HUES48 (cell line): ENCODE results near the gene GALNT17.

ENCODE experiments used
- H3K27ac ChIP-seq: one replicate; pipeline ENCODE4 v1.7.0; 2013; ENCODE audit warnings: low read depth, low read length, inconsistent platforms
- H3K27me3 ChIP-seq: 2 replicates; pipeline ENCODE4 v1.6.1; 2013; ENCODE audit warnings: mild to moderate bottlenecking, low read length; ENCODE audit not compliant: control insufficient read depth, insufficient read depth
- H3K36me3 ChIP-seq: 2 replicates; pipeline ENCODE4 v1.6.1; 2013; ENCODE audit warnings: low read length; ENCODE audit not compliant: control insufficient read depth, insufficient read depth
- H3K4me1 ChIP-seq: 2 replicates; pipeline ENCODE4 v1.6.1; 2013; ENCODE audit warnings: mild to moderate bottlenecking, low read length; ENCODE audit not compliant: control insufficient read depth, insufficient read depth
- H3K4me3 ChIP-seq: 2 replicates; pipeline ENCODE4 v1.5.1; 2013; ENCODE audit warnings: mild to moderate bottlenecking, low read depth, low read length
- H3K9ac ChIP-seq: 2 replicates; pipeline ENCODE4 v1.6.1; 2013; ENCODE audit warnings: mild to moderate bottlenecking, low read depth, low read length, moderate library complexity
- H3K9me3 ChIP-seq: 2 replicates; pipeline ENCODE4 v1.6.1; 2013; ENCODE audit warnings: low read length; ENCODE audit not compliant: control insufficient read depth, insufficient read depth

The GALNT17 gene

GRCh38 chr7:71521506-71521905 lies 389.6 kb downstream of the GALNT17 start:
- no peak overlapping the region for H3K9ac ChIP-seq
- no peak overlapping the region for H3K4me3 ChIP-seq
- no peaks in the 10 kb centered on the region for H3K4me1 ChIP-seq
- peaks cover 12% of the 10 kb centered on the region for H3K9me3 ChIP-seq
- H3K36me3 ChIP-seq, result peaks cover 10% of the 10 kb centered on the region
- H3K27ac ChIP-seq, result no peak overlapping the region
- H3K27me3 ChIP-seq, result no peaks in the 10 kb centered on the region

- Histone ChIP-seq H3K4me3 (no peak overlapping the region), H3K4me1 (no peaks in the 10 kb centered on the region), H3K9me3 (peaks cover 6% of the 10 kb centered on the region), H3K36me3 (peaks cover 10% of the 10 kb centered on the region), H3K9ac (no peak overlapping the region), H3K27ac (no peak overlapping the region), H3K27me3 (no peaks in the 10 kb centered on the region)
These were observed 394.2 kb downstream of the GALNT17 start for GRCh38 chr7:71526106-71526505.

- Histone ChIP-seq H3K4me3 (no peak overlapping the region), H3K36me3 (no peaks in the 10 kb centered on the region), H3K9ac (no peak overlapping the region), H3K9me3 (no peaks in the 10 kb centered on the region; the same call in 1 of the 2 replicates), H3K27ac (no peak overlapping the region), H3K27me3 (no peaks in the 10 kb centered on the region), H3K4me1 (no peaks in the 10 kb centered on the region)
These were observed 395.3 kb downstream of the GALNT17 start for GRCh38 chr7:71527213-71527612.

- H3K9ac ChIP-seq, result no peak overlapping the region
- H3K4me3 ChIP-seq, result no peak overlapping the region
- H3K36me3 ChIP-seq, result no peaks in the 10 kb centered on the region
- H3K9me3 ChIP-seq, result no peaks in the 10 kb centered on the region
- no peak overlapping the region for H3K27ac ChIP-seq
- no peaks in the 10 kb centered on the region for H3K4me1 ChIP-seq
- no peaks in the 10 kb centered on the region for H3K27me3 ChIP-seq
These were observed 403.7 kb downstream of the GALNT17 start for GRCh38 chr7:71535616-71536015.

GRCh38 chr7:71538210-71538609 lies 406.3 kb downstream of the GALNT17 start:
- Histone ChIP-seq H3K9ac (no peak overlapping the region), H3K27ac (no peak overlapping the region), H3K27me3 (no peaks in the 10 kb centered on the region), H3K36me3 (no peaks in the 10 kb centered on the region), H3K9me3 (no peaks in the 10 kb centered on the region), H3K4me3 (no peak overlapping the region), H3K4me1 (no peaks in the 10 kb centered on the region)

GRCh38 chr7:71539615-71540014 lies 407.7 kb downstream of the GALNT17 start:
- Histone ChIP-seq H3K4me3 (no peak overlapping the region), H3K27me3 (no peaks in the 10 kb centered on the region), H3K27ac (no peak overlapping the region), H3K36me3 (no peaks in the 10 kb centered on the region), H3K9ac (no peak overlapping the region), H3K9me3 (no peaks in the 10 kb centered on the region), H3K4me1 (no peaks in the 10 kb centered on the region)

- H3K9ac ChIP-seq, result no peak overlapping the region
- no peaks in the 10 kb centered on the region for H3K27me3 ChIP-seq
- no peaks in the 10 kb centered on the region for H3K36me3 ChIP-seq
- H3K9me3 ChIP-seq, result no peaks in the 10 kb centered on the region
- H3K4me1 ChIP-seq, result no peaks in the 10 kb centered on the region
- H3K27ac ChIP-seq, result no peak overlapping the region
- H3K4me3 ChIP-seq, result no peak overlapping the region
These were observed 409.9 kb downstream of the GALNT17 start for GRCh38 chr7:71541707-71542353.

GRCh38 chr7:71543396-71543795 lies 411.5 kb downstream of the GALNT17 start:
- Histone ChIP-seq H3K4me3 (no peak overlapping the region), H3K27ac (no peak overlapping the region), H3K27me3 (no peaks in the 10 kb centered on the region), H3K36me3 (no peaks in the 10 kb centered on the region), H3K4me1 (no peaks in the 10 kb centered on the region), H3K9ac (no peak overlapping the region), H3K9me3 (no peaks in the 10 kb centered on the region)

- Histone ChIP-seq H3K4me1 (no peaks in the 10 kb centered on the region), H3K36me3 (no peaks in the 10 kb centered on the region), H3K9ac (no peak overlapping the region), H3K9me3 (no peaks in the 10 kb centered on the region), H3K27me3 (no peaks in the 10 kb centered on the region), H3K4me3 (no peak overlapping the region), H3K27ac (no peak overlapping the region)
These were observed 412.9 kb downstream of the GALNT17 start for GRCh38 chr7:71544816-71545215.

GRCh38 chr7:71547426-71547825 lies 415.5 kb downstream of the GALNT17 start:
- H3K27me3 ChIP-seq, result no peaks in the 10 kb centered on the region
- no peaks in the 10 kb centered on the region for H3K36me3 ChIP-seq
- H3K27ac ChIP-seq, result no peak overlapping the region
- no peak overlapping the region for H3K9ac ChIP-seq
- H3K4me3 ChIP-seq, result no peak overlapping the region
- H3K9me3 ChIP-seq, result peaks cover 6% of the 10 kb centered on the region; the same call in 1 of the 2 replicates
- no peaks in the 10 kb centered on the region for H3K4me1 ChIP-seq

GRCh38 chr7:71548746-71549145 lies 416.8 kb downstream of the GALNT17 start:
- Histone ChIP-seq H3K4me1 (no peaks in the 10 kb centered on the region), H3K9ac (no peak overlapping the region), H3K9me3 (peaks cover 6% of the 10 kb centered on the region; the same call in 1 of the 2 replicates), H3K4me3 (no peak overlapping the region), H3K27ac (no peak overlapping the region), H3K27me3 (no peaks in the 10 kb centered on the region), H3K36me3 (no peaks in the 10 kb centered on the region)
